Stimulated activated CD8-positive, alpha-beta memory T cell treated with anti-CD3 and anti-CD28 coated beads, Interleukin-12 subunit alpha, Interleukin-12 subunit beta, amount 100 ng/mL, for 24 hours (primary cell): Measurements from ENCODE around the gene ADAMTS17.

Experiments used
- DNase-seq: peaks from one replicate; pipeline ENCODE4 v3.0.0-alpha.2; 2020; ENCODE audit errors: extremely low read depth

Gene ADAMTS17

DNA sequence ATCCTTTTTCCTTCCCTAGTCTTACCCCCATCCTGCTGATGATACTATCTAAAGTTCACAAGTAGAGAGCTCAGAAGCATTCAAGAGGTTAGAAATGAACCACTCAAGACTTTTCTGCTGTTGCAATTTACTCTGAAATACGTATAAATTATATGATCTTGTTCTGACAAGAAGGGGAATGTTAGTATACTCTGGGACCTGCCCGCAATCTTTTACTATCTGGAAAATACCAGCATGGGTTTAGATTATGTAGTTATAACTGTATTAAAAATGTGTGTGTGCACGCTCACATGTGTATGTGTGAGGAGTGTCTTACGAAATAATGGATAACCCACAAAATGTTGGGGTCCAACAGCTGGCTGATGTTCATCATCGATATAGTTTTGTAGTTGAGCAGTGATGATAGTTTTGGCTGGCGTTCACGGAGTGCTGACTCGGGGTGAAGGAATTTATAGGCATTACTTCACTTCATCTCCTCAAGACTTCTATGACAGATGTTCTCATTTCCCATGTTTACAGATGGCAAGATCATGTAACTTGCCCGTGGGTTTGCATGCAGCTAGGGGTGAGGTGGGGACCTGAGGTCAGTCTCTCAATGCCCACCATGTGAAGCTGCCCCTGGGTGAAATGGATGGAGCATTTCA is 311.1 kb downstream of the ADAMTS17 start:
- no peak for DNase-seq

- DNase-seq, result no peak
Measured at GRCh38 chr15:100029868-100030479, 311.8 kb downstream of the ADAMTS17 start.

GRCh38 chr15:100029045-100029444 is 312.7 kb downstream of the ADAMTS17 start:
- DNase-seq, result no peak

DNA sequence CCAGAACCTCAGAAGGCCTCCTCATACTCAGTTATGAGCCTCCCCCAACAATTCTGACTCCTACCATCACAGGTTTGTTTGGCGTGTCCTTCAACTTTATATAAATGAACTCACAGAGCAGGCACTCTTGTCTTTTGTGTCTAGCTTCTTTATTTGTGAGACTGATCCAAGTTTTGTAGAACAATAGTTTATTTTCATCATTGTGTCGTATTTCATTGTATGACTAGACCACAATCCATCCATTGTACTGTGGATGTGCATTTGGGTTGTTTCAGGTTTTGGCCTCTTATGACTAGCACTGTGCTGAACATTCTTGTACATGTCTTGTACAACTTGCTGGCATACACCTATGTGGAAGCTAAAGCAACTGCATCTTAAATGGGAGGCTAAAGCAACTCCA is 315.7 kb downstream of the ADAMTS17 start:
- no peak for DNase-seq

GRCh38 chr15:100022806-100023205 is 319.0 kb downstream of the ADAMTS17 start:
- no peak for DNase-seq

DNA sequence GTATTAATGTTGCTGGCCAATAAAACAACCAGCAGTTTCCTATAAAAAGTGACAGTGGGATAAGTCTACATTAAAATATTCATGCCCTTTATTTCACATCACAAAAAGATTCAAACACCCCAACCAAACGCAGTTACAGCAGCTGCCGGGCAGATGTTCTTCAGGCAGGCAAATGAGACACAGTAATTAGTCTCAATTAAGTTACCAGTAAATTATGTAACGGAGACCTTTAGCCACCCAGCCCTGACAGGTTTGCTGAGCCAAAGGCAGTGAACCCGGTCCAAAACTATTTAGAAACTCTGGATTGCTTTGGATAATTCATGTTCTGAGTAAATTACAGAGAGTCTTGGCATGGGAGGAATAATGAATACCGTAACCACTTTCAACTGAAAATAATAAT is 319.4 kb downstream of the ADAMTS17 start:
- no peak for DNase-seq

DNA sequence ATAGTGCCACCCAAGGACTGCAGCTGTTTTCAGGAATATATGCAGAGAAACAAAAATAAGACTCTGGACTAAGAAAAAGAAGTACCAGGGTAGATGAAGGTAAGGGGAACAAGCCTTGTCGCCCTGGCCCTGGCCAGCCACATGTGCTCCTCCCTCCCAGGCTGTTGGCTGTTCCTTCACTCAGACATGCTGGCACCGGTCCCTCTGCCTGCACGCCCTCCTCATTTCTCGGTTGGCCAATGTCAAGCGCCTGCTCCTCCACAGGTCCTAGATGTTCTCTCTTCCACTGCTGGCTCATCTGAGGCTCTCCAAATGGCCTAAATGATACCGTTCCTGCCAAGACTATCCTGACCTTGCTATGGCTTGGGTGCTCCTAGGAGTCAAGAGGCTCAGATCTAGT is 320.1 kb downstream of the ADAMTS17 start:
- DNase-seq, result no peak

- DNase-seq, result no peak
Measured at GRCh38 chr15:100020614-100021013, 321.2 kb downstream of the ADAMTS17 start.

DNA sequence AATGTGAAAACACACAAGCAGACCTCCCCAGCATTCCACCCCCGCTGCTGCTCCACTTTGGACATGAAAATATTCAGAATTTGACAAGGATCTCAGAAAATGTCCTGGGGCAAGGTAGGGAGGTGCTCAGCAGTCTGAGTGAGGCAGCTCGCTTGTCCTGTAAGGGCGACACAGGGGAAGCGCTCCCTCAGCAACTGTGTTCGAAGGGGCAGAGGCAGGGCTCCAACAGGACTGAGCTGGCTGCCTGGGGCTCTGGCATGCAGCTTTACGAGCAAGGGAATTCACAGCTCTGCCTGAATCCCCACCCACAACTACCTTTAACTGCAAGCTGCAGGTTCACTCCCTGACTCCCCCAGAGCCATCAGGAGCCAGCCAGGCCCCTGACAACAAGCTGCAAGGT is 321.6 kb downstream of the ADAMTS17 start:
- DNase-seq, result no peak

DNA sequence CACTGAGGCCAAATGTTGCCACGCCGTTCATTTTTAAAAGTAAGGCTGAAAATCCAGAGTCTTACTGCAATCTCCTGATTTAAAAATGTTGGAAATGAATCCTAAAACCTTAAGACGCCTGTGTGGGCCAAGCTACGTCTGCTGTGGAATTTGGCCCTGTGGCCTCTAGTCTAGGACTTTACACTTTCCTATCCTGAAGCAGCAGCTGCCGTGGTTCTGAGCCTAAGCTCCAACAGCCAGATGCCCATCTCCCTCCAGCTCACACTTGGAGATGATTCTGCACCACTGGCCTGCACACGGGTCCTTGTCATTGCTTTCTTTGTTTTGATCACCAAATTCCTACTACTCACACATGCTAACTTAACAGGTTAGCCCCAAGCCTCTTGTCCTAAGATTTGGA is 322.2 kb downstream of the ADAMTS17 start:
- no peak for DNase-seq

- DNase-seq, result no peak
Measured at GRCh38 chr15:100018191-100018590, 323.6 kb downstream of the ADAMTS17 start.

GRCh38 chr15:100017140-100017539 is 324.6 kb downstream of the ADAMTS17 start:
- DNase-seq, result no peak

DNA sequence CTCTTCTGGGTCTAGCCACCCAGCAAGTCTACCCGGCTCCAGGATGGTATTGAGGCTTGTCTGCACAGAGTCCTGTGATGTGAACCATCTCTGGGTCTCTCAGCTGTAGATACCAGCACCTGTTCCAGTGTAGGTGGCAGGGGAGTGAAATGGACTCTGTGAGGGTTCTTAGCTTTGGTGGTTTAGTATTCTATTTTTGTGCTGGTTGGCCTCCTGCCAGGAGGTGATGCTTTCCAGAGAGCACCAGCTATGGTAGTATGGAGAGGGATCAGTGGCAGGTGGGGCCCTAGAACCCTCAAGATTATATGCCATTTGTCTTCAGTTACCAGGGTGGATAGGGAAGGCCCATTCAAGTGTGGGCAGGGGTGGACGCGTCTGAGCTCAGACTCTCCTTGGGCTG is 325.1 kb downstream of the ADAMTS17 start:
- DNase-seq, result no peak

DNA sequence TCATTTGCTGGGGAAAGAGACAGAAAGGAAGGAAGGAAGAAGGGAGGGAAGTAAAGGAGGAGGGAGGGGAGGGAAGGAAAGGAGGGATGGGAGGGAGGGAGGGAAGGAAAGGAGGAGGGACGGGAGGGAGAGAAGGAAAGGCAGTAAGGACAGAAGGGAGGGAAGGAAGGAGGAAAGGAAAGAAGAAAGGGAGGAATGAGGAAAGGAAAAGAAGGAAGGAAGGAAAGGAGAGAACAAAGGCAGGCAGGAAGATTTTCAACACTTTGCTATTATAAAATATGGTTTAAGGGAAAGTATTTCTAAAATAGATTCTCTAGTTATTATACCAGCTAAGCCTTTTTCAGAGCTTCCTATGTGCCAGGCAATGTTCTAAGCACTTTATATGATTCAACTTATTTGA is 330.5 kb downstream of the ADAMTS17 start:
- DNase-seq, result no peak

- DNase-seq, result no peak
Measured at GRCh38 chr15:100009372-100009771, 332.4 kb downstream of the ADAMTS17 start.

DNA sequence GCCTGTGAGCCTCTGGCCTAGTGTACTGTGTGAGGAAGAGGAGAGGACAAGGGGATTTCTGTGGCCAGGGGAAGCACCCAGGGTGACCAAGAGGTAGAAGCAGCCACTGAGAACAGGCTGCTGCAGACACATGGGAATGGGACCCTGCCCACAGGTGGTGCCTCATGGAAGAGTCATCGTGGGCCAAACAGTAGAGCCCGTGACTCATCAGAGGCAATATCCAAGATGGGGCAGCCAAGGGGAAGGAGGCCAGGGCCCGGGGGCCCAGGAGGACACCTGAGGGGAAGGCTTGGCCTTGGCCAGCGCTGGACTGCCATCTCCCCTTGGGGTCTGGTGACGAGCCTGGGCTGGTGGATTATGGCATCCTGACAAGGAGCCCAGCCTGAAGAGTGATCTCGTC is 333.5 kb downstream of the ADAMTS17 start:
- no peak for DNase-seq

DNA sequence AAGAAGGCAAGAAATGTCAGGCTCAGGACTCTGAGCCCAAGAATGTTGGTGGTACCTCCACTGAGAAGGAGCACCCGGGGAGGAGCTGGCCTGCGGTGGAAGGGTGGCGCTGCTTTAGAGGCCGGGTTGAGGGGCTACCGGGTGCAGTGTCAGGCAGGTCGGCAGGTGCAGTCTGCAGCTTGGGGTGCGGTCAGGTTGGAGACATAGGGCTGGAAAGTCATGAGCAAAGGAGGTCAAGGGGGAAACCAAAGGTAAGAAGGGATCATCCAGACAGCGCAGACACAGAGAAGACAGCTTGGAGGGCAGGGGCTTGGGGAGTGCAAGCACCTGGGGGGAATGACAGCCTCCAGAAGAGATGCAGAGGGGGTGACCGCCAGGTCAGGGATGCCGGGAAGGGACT is 334.2 kb downstream of the ADAMTS17 start:
- no peak for DNase-seq

DNA sequence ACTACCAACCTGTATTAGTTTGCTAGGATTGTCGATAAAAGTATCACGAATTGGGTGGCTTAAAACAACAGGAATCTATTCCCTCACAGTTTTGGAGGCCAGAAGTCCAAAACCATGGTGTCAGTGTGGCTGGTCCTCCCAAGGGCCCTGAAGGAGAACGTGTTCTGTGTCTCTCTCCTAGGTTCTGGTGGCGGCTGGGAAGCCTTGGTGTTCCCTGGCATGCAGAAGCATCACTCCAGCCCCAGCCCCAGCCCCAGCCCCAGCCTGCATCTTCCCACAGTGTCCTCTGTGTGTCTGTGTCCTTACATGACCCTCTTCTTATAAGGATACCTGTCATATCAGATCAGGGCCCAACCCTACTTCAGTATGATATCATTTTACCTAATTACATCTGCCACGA is 336.1 kb downstream of the ADAMTS17 start:
- DNase-seq, result no peak

DNA sequence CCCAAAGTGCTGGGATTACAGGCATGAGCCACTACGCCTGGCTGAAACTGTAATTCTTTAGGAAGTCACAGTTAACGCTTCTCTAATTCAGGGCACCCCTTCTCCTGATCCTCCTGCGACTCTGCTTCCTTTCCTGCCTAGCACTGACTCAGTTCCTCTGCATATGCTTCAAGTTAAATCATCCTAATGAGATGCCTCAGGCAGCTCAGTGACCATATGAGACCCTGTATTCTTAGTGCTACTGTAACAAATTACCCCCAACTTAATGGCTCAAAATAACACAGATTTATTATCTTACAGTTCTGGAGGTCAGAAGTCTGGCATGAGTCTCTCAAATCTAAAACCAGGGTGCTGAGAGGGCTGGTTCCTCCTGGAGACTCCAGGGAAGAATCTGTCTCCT is 336.8 kb downstream of the ADAMTS17 start:
- DNase-seq, result no peak

GRCh38 chr15:100002787-100003536 is 338.8 kb downstream of the ADAMTS17 start:
- DNase-seq, result no peak

- no peak for DNase-seq
Measured at GRCh38 chr15:100002086-100002620, 339.6 kb downstream of the ADAMTS17 start.

GRCh38 chr15:100001405-100001804 is 340.4 kb downstream of the ADAMTS17 start:
- DNase-seq, result no peak
